GM06990 (cell line): ENCODE results near the gene COL1A2.

Source experiments
- DNase-seq: peaks from one replicate; pipeline ENCODE4 v3.0.0-alpha.2; 2011; ENCODE audit not compliant: insufficient read length; ENCODE audit errors: extremely low read depth
- H3K27me3 ChIP-seq: replicated peaks from 2 replicates; pipeline ENCODE4 v1.6.0; 2011; ENCODE audit warnings: low read length; ENCODE audit not compliant: control insufficient read depth, insufficient read depth
- H3K36me3 ChIP-seq: 2 replicates; pipeline ENCODE4 v1.5.1; 2011; ENCODE audit warnings: low read length; ENCODE audit not compliant: control insufficient read depth, insufficient read depth
- H3K4me3 ChIP-seq: replicated peaks from 2 replicates; pipeline ENCODE4 v1.5.1; 2011; ENCODE audit warnings: low read depth, mild to moderate bottlenecking, control low read depth, low read length
- CTCF ChIP-seq: IDR thresholded peaks from 2 replicates; pipeline ENCODE4 v1.5.1; 2011; ENCODE audit warnings: low read length, control low read depth, mild to moderate bottlenecking, inconsistent platforms; ENCODE audit not compliant: insufficient read depth, poor library complexity, severe bottlenecking

Gene COL1A2

DNA sequence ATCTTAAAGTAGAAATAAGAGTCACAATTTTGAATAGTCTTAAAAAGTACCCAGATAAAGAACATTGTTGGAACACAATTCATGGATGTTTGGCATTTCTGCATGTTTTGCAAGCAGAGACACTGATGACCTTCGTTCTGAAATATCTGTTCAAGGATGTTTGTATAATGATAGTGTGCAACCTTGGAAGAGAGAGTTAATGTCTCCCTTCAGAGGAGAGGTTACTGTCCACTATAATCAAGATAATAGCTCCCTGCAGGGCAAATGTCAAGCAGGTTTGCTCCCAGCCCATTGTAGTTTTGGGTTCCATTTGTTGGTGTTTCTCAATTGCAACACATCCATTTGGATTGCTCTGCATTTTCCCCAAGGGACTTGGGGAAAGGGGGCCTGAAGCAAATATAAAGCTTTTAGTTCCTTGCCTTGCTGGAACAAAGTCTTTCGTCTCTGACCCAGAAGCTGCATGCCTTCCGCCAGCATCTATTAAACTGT lies 45.2 kb downstream of the COL1A2 start:
- no peaks in the 10 kb centered on the region for H3K27me3 ChIP-seq
- no peaks in the 10 kb centered on the region for H3K36me3 ChIP-seq
- no peak for TF ChIP-seq CTCF
- DNase-seq = no peak
- no peak overlapping the region for H3K4me3 ChIP-seq

DNA sequence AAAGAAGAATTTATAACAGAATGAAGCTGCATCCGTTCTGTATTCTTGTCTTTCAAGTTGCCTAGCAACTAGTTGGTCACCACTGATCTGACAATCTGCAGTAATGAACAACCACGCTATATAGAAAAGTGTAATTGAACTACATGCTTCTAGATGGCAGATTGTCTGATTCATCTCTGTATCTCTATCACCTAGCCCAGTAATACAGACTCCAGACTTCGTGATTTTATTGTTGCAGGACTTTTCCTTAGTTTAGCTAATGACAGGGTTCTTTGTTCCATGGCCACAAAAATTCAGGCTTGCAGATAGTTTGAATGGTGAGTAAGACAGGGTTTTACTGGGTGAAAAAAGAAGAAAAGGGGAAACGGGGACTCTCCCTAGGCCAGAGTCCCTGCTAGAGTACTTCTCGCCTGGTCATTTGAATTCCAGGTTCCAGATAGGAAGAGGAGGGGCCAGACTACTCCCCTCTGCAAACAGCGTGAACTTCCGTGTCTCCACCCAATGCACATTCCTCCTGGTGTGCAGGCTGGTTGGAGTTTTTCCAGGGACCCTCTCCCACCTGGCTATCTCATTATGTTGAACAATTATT lies 45.9 kb downstream of the COL1A2 start:
- no peak for DNase-seq
- TF ChIP-seq CTCF = no peak
- Histone ChIP-seq H3K27me3 (no peaks in the 10 kb centered on the region), H3K36me3 (no peaks in the 10 kb centered on the region), H3K4me3 (no peak overlapping the region)

GRCh38 chr7:94441138-94441537 lies 46.4 kb downstream of the COL1A2 start:
- no peak for DNase-seq
- no peak for TF ChIP-seq CTCF
- H3K4me3 ChIP-seq = no peak overlapping the region

DNA sequence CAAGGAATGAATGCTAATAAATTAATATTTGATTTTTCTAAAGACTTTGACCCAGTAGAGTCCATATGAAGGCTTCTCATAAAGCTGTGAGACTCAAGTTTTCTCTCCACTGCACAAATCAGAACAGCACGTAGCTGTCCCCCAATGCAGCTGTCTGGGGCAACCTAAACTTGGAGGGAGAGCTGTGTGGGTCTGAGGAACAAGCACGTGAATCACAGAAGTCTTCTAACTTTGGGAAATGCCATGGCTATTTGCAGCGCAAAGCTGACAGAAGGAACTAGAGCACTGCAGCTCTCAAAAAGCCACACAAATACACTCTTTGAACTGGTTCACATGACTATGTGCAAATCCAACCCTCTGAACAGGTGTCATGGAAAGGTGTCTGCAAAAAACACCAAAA lies 47.9 kb downstream of the COL1A2 start:
- no peaks in the 10 kb centered on the region for H3K36me3 ChIP-seq
- TF ChIP-seq CTCF = no peak
- no peaks in the 10 kb centered on the region for H3K27me3 ChIP-seq

More at GRCh38 chr7:94441138-94441537, 46.4 kb downstream of the COL1A2 start:
- Histone ChIP-seq H3K36me3 (no peaks in the 10 kb centered on the region), H3K27me3 (no peaks in the 10 kb centered on the region)

GRCh38 chr7:94444813-94445212 lies 50.1 kb downstream of the COL1A2 start:
- no peak for DNase-seq
- no peak for TF ChIP-seq CTCF
- H3K4me3 ChIP-seq = no peak overlapping the region

More for the DNA sequence above, 47.9 kb downstream of the COL1A2 start:
- H3K4me3 ChIP-seq = no peak overlapping the region
- no peak for DNase-seq

GRCh38 chr7:94445696-94446194 lies 51.0 kb downstream of the COL1A2 start:
- H3K27me3 ChIP-seq = no peaks in the 10 kb centered on the region
- no peak for DNase-seq
- TF ChIP-seq CTCF = no peak
- no peaks in the 10 kb centered on the region for H3K36me3 ChIP-seq
- H3K4me3 ChIP-seq = no peak overlapping the region

More at GRCh38 chr7:94444813-94445212, 50.1 kb downstream of the COL1A2 start:
- H3K36me3 ChIP-seq = no peaks in the 10 kb centered on the region
- no peaks in the 10 kb centered on the region for H3K27me3 ChIP-seq
